Sigmoid colon (tissue), 4 donors: ENCODE data around the gene NUP205.

ENCODE experiments used
- EP300 ChIP-seq, 4 donors: sonication (generic); formaldehyde crosslinking; IDR thresholded peaks; one replicate each; pipeline ENCODE4 v1.6.1; 2017; ENCODE audit warnings: antibody characterized with exemption in 4 of 4
- POLR2A ChIP-seq, 2 donors: fragments of 450-650 bp; IDR thresholded peaks; one replicate each; pipeline ENCODE4 v1.6.1; 2016; ENCODE audit warnings: antibody characterized with exemption in 2 of 2, mild to moderate bottlenecking in 2 of 2, moderate library complexity in 2 of 2
- POLR2AphosphoS5 ChIP-seq, 4 donors: sonication (generic); formaldehyde crosslinking; IDR thresholded peaks; one replicate each; pipeline ENCODE4 v1.6.1; 2017; ENCODE audit warnings: antibody characterized with exemption in 4 of 4
- TF ChIP-seq, protein P1 (sequence below), 4 experiments: fragments of 450-650 bp in 3 of 4; fragments of 200-600 bp in 1 of 4; IDR thresholded peaks; one replicate each; pipeline ENCODE4 v1.5.1; 2016 to 2019; ENCODE audit warnings: antibody characterized with exemption in 4 of 4, mild to moderate bottlenecking in 3 of 4, moderate library complexity in 2 of 4

DNA sequence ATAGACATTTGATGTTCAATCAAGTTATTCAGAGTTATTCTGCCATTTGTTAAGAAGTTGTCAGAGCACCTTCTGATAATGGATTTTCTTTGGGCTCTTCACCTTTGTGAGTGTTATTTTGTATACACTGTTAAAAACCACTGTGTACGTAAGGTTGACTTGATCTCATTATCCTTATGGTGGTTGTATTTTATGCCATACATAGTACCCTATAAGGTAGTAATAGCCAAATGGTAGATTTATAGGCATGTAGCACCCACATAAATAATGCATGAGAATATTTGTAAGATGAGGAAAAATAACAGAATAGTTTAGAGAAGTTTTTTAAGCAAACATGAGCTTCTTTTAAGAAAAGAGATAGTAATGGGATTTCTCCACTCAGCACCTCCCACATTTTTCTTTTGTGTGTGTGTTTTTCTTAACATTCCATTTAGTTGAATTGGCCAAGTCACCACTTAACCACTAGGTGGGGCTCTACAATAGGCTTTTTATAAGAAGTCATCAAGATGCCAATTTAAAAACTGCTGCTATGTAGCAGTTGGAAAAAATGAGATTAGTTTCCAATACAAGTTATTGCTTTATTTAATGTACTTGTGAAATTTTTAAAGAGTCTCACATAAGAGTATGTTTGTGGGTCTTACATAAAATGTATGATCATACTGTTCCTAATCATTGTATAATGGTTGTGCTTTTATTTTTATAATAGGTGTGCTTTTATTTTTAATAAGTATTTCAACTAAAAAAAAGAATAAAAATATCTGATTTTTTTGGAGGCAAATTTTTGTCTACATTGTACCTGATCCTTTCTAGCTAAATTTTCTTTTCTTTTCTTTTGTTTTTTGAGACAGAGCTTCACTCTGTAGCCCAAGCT lies 63.5 kb downstream of the NUP205 start:
- TF ChIP-seq, protein P1, sequence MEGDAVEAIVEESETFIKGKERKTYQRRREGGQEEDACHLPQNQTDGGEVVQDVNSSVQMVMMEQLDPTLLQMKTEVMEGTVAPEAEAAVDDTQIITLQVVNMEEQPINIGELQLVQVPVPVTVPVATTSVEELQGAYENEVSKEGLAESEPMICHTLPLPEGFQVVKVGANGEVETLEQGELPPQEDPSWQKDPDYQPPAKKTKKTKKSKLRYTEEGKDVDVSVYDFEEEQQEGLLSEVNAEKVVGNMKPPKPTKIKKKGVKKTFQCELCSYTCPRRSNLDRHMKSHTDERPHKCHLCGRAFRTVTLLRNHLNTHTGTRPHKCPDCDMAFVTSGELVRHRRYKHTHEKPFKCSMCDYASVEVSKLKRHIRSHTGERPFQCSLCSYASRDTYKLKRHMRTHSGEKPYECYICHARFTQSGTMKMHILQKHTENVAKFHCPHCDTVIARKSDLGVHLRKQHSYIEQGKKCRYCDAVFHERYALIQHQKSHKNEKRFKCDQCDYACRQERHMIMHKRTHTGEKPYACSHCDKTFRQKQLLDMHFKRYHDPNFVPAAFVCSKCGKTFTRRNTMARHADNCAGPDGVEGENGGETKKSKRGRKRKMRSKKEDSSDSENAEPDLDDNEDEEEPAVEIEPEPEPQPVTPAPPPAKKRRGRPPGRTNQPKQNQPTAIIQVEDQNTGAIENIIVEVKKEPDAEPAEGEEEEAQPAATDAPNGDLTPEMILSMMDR (IDR thresholded peaks at IDR 0.05) = peak; percentile 58 to 85 (median 67)
- TF ChIP-seq POLR2AphosphoS5 (IDR thresholded peaks at IDR 0.05) = no peak
- no peak for TF ChIP-seq POLR2A (IDR thresholded peaks at IDR 0.05)
- no peak for TF ChIP-seq EP300 (IDR thresholded peaks at IDR 0.05)
